ENCODE measurements around the gene STK33. TPM values are rescaled to one million over a fixed set of nuclear protein-coding genes. Genes with fewer than 3 reads are reported as not detected.

STK33 gene
- total RNA-seq, 1 donor, result 1.1 TPM

DNA sequence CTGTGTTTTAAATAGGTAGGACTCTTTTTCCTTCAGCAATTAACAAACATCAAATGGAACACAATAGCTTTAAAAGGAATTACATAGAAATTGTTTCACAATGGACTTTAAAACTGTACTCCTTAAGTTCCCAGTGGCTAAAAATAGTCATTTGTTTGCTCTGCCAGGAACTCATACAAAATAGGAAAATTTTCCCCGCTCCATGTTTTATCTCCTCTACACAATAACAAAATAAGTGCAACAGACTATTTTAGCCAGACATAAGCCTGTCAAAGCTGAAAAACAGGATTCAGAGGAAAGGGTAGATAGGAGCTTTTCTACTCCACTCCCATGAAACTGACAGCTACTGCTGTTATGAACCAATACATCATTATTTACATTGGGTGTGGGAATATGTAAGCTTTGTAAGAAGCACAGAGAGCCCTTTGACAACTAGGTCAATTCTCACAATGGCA, 90.1 kb downstream of the STK33 start:
- no peak for DNase-seq (ENCODE audit: low read depth)
- no peak overlapping the region for H3K4me3 ChIP-seq (ENCODE audit: low read depth, low read length)
- TF ChIP-seq, protein P1, sequence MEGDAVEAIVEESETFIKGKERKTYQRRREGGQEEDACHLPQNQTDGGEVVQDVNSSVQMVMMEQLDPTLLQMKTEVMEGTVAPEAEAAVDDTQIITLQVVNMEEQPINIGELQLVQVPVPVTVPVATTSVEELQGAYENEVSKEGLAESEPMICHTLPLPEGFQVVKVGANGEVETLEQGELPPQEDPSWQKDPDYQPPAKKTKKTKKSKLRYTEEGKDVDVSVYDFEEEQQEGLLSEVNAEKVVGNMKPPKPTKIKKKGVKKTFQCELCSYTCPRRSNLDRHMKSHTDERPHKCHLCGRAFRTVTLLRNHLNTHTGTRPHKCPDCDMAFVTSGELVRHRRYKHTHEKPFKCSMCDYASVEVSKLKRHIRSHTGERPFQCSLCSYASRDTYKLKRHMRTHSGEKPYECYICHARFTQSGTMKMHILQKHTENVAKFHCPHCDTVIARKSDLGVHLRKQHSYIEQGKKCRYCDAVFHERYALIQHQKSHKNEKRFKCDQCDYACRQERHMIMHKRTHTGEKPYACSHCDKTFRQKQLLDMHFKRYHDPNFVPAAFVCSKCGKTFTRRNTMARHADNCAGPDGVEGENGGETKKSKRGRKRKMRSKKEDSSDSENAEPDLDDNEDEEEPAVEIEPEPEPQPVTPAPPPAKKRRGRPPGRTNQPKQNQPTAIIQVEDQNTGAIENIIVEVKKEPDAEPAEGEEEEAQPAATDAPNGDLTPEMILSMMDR (IDR thresholded peaks at IDR 0.05; ENCODE audit: insufficient read depth, low read length), result no peak

DNA sequence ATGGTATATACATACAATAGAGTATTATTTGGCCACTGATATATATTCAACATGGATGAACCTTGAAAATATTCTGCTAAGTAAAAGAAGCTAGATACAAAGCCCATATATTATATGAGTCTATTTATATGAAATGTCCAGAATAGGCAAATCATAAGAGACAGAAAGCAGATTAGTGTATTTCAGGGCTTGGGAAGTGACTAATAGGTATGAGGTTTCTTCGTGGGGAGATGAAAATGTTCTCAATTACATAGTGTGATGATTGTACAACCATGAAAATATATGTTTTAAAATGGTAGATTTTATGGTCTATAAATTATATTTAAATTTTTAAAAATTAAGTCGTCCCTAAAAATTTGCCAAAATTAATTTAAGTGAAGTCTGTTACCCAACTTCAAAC, 92.2 kb downstream of the STK33 start:
- DNase-seq (ENCODE audit: low read depth), result no peak
- H3K4me3 ChIP-seq (ENCODE audit: low read depth, low read length), result no peak overlapping the region
- TF ChIP-seq, protein P1 (IDR thresholded peaks at IDR 0.05; ENCODE audit: insufficient read depth, low read length), result no peak

DNA sequence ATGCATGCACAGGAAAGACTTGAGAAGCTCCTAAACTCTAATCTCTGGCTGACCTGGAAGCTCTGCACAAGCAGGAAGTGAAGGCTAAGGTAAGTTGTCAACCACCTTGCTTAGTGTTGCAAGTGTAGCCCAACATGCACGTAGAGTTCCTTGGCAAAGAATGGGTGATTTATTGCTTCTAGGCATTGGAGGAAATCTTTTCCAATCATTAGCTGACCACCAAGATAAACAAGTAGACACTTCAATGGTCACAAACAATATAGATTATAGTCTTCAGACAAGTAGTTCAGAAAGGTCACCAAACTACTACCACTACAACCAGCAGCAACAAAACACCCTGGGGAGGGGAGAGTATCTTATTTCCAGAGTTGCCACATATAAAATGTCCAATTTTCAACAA, 105.6 kb downstream of the STK33 start:
- H3K4me3 ChIP-seq (ENCODE audit: low read depth, low read length), result no peak overlapping the region
- TF ChIP-seq, protein P1 (IDR thresholded peaks at IDR 0.05; ENCODE audit: insufficient read depth, low read length), result no peak
- DNase-seq (ENCODE audit: low read depth), result no peak

DNA sequence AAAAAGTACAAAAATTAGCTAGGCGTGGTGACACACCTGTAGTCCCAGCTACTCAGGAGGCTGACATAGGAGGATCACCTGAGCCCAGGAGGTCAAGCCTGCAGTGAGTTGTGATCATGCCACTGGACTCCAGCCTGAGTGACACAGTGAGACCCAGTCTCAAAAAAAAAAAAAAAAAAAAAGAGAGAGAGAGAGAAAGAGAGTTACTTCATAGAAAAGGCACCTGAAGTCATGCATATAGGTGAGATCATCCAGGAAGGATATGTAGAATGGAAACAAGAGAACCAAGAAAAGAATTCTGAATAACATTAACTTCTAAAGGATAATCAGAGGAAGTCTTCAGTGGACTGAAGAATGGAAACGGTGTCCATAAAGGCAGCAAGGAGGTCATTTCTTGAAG, 106.8 kb downstream of the STK33 start:
- DNase-seq (ENCODE audit: low read depth), result no peak
- no peak overlapping the region for H3K4me3 ChIP-seq (ENCODE audit: low read depth, low read length)
- TF ChIP-seq, protein P1 (IDR thresholded peaks at IDR 0.05; ENCODE audit: insufficient read depth, low read length), result no peak

DNA sequence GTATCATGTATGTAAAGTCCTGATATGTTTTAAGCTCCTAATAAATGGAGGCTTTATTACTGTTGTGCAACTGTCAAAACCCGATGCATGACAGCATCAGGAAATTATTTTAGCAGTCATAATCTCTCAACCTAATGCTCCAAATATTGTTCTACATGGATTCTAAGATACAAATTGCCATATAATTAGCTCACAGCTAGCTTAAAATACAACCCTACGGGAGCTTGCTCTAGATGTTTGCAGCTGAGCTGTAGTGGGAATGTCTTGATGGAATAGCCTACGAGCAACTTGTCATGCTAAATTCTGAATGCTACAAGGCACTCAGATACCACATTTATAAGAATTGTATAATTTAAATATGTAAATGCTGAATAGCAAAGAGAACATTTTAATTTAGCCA, 109.8 kb downstream of the STK33 start:
- no peak overlapping the region for H3K4me3 ChIP-seq (ENCODE audit: low read depth, low read length)
- DNase-seq (ENCODE audit: low read depth), result no peak
- TF ChIP-seq, protein P1 (IDR thresholded peaks at IDR 0.05; ENCODE audit: insufficient read depth, low read length), result no peak

DNA sequence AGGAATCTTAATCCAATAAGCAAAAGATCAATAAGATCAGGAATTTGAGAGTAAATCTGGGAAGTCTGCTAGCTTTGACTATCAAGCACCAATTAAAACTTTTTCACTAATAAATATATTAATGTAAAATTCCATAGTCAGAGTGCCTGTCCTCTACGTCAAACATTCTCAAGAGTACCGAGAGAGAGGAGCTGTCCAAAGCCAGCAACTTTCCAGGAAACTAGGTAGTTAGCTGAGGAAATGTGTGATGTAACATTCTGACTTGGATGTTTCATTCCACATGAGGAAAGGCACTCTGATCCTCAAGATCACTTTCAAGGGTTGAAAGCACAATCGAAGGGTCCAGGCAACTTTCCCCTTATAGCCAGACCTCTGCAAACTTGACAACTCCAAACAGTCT, 113.2 kb downstream of the STK33 start:
- DNase-seq (ENCODE audit: low read depth), result no peak
- no peak overlapping the region for H3K4me3 ChIP-seq (ENCODE audit: low read depth, low read length)
- TF ChIP-seq, protein P1 (IDR thresholded peaks at IDR 0.05; ENCODE audit: insufficient read depth, low read length), result no peak

DNA sequence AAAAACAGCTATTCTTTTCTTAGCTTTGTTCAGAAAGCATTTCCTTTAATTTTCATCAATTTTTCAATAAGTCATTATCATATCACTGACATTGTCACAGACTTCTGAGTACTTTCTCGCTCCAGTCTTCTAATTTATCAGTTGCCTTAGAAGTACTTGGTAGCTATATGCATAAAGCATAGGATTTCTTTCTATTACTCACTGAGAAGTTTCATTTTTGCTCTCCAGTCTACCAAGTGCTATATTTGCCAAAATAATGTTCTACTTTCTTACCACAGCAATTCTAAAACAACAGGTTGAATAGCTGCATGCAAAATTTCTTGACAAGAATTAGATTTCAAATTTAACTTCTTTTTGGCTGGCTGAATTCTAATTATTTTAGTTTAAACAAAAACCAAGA, 116.3 kb downstream of the STK33 start:
- no peak overlapping the region for H3K4me3 ChIP-seq (ENCODE audit: low read depth, low read length)
- DNase-seq (ENCODE audit: low read depth), result no peak
- TF ChIP-seq, protein P1 (IDR thresholded peaks at IDR 0.05; ENCODE audit: insufficient read depth, low read length), result no peak
